Measurements from ENCODE around the gene UST. TPM values are rescaled to one million over a fixed set of nuclear protein-coding genes. Genes with fewer than 3 reads are reported as not detected.

UST gene
- total and polyA plus RNA-seq, 2 of the 8 experiments (the other 6 are each of a cell fraction or from before 2014, with no cell fraction given): 13.5 to 34.5 TPM

- TF ChIP-seq CTBP2 (IDR thresholded peaks at IDR 0.05; ENCODE audit: borderline replicate concordance, insufficient read depth, insufficient read length, low read length) (no peak), SP1 (IDR thresholded peaks at IDR 0.05; ENCODE audit: low read depth, low read length) (no peak)
These were observed 62.0 kb downstream of the UST start (continued) for GRCh38 chr6:148808786-148809304.

Data from H1 (cell line).